Loucy (cell line): ENCODE measurements around the gene DLX1.

Source experiments
- CTCF ChIP-seq: fragments of 200-600 bp; sonication (generic); conservative IDR thresholded peaks from 2 replicates; pipeline ENCODE4 v1.5.1; 2014; ENCODE audit warnings: mild to moderate bottlenecking, antibody characterized with exemption, low read length
- EZH2phosphoT487 ChIP-seq: fragments of 200-600 bp; IDR thresholded peaks from 2 replicates; pipeline ENCODE4 v1.6.1; 2018; ENCODE audit warnings: antibody characterized with exemption, mild to moderate bottlenecking, moderate library complexity, borderline replicate concordance

- TF ChIP-seq CTCF (no peak), EZH2phosphoT487 (no peak)
These were observed 49.0 kb downstream of the DLX1 start for GRCh38 chr2:172134270-172134669.
